Endometrial microvascular endothelial cells (primary cell): ENCODE measurements around the gene DCTN1. TPM values are rescaled to one million over a fixed set of nuclear protein-coding genes. Genes with fewer than 3 reads are reported as not detected.
"Not testable (repeated sequence)": the region's sequence is repeated elsewhere in the genome, so short reads cannot be mapped to it uniquely, and the experiment has no call there.

ENCODE experiments used
- in situ Hi-C: cut with HindIII; loops from 2 replicates; pipeline ENCODE4 v1.10.0; 2017; ENCODE audit warnings: low sequenced_read_pairs, low pct_unique_long_range_greater_than_20kb; ENCODE audit errors: inconsistent ontology term
- total RNA-seq: library from RNA; depleted of rRNA; stranded (reverse); fragments of >200 nt; gene quantifications from one replicate; pipeline ENCODE4 v1.2.3, GENCODE V29; 2015; ENCODE audit errors: inconsistent ontology term

The DCTN1 gene
- total RNA-seq, result 121 TPM

DNA sequence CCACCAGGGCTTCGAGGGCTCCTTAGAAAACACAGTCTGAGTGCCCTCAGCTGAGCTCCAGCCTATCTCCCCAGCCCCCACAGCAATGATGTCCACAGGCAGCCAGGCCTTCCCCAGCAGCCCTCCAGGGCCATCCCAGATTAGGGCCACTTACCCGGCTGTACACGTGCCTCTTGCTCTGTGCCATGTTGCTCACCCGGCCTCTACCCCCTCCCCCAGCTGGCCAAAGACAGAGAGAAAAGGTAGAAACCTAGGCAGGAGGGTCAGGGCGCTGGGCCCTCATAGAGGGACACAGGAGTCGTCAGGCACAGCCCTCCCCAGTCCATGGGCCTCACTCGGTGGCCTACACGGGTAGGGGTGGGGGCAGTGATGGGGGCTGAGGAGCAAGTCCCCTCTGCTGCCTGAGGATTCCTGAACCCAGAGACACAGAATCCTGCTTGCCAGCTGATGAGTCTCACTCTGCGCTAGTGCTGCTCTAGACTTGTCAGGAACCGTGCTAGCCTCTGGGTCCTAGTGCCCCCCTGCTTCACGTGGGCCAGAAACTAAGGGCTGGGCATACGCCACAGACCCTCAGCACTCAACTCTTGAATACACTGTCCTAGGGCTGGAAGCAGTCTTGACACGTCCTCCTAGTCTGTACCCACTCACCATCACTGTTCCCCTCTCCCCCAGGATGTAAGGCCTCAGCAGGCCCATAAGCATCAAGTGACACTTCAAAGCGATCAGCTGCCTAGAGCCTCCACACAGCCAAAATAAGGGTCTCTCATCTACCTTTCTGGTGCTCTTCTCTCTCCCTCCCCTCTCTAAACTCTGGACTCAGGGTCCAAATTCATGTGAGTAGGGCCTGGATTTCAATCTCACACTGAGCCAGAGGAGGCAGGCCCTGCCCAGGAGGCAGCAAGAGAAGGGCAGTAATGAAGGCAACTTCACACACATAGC, at the start of gene DCTN1:
DCTN1 (minus strand) TSS at position 461 of the 939 bp plus-strand sequence; CDS start at position 187, 274 bp downstream.
- in situ Hi-C loops, result no loop called here

DNA sequence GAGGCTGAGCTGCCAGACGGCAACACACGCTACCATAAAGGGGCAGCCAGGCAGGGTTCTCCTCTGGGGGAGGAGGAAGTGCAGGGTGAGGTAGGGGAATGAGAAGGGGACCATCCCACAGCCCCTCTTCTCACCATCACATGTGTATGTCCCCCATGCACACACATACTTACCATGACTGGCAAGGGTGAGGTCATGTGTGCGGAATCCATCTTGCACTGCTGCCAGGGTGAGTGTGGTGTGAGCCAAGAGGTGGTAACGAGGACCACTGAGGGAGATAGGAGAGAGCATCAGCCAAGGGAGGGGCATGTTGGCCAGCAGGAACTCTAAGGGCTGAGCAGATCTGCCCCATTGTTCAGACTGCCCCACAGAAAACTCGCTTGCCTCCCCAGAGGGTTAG, 48.6 kb upstream of the DCTN1 start:
- in situ Hi-C loops, result no loop called here

DNA sequence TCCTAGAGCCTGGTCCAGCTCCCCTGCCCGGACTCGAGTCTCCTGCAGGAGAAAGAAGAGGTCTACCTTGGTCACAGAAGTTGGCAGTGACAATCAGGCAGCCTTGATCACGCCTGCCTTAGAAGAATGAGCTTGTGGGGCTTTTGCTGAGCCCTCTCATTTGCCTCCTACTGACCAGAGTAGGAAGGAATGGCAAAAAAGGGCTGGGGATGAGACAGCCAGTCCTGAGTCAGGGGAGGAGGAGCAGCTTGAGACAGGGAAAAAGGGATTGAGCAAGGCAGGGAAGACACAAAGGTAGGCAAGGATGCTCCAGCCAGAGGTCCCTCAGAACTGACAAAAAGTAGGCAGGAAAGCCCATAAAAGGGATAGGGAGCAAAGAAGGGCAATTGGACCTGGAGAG, 47.4 kb upstream of the DCTN1 start:
- in situ Hi-C loops, result no loop called here

DNA sequence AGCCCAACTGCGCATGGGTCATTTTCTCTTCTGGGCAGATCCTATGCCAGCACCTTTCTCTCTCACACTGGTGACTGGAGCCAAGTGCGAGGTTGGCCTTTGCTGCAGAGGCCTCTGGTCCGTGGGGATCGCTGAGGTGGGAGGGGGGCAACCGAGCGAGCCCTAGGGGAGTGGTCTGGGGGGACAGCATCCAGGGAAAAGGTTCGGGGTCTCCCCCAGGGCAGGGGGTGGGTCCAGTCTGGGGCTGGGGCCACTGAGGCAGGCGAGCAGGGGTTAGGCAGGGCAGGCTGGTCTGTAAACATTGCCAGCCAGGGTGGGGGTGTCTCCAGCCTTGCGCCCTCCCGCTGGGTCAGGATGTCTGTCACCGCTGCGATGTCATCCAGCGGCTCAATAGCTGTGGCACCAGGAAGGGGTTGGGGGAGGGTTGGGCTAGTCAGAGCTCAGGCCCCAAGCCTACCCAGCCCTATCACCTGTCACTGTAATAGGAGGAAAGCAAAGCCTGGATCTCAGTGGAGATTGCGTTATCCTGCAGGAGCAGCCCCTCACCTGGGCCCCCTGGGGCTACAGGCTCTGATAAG, 46.2 kb upstream of the DCTN1 start:
- in situ Hi-C loops, result no loop called here

DNA sequence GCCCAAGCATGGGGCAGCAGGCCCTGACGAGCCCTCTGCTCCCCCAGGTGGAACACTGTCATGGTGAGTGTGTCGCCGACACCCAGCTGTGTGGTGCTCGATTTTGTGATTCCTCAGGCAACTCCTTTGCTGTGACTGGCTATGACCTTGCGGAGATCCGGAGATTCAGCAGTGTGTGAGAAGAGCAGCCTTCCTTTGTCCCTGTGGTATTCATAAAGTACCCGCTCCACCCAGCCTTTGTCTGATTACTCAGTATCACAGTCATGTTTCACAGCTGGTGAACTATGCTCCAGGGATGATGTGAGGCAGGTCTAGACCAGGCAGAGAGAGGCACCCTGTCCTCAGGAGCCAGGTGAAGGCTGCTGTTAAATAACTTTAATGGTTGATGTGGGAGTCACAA, 45.4 kb upstream of the DCTN1 start:
- in situ Hi-C loops, result no loop called here

DNA sequence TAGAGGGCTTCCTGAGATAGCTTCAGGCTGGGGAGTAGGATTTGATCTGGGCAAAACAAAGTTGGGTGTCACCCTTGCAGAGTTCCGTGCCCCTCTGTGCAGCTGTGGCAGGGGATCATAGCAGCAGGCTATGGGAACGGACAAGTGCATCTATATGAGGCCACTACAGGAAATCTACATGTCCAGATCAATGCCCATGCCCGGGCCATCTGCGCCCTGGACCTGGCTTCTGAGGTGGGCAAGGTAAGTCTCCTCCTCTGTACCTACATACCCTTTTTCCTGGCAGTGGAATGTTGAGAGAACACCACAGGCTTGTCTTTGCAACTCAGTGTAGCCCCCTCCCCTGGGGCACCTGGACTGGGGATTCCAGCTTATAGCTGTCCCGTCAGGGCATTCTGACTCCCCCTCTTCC, 44.9 kb upstream of the DCTN1 start:
- in situ Hi-C loops, result no loop called here

DNA sequence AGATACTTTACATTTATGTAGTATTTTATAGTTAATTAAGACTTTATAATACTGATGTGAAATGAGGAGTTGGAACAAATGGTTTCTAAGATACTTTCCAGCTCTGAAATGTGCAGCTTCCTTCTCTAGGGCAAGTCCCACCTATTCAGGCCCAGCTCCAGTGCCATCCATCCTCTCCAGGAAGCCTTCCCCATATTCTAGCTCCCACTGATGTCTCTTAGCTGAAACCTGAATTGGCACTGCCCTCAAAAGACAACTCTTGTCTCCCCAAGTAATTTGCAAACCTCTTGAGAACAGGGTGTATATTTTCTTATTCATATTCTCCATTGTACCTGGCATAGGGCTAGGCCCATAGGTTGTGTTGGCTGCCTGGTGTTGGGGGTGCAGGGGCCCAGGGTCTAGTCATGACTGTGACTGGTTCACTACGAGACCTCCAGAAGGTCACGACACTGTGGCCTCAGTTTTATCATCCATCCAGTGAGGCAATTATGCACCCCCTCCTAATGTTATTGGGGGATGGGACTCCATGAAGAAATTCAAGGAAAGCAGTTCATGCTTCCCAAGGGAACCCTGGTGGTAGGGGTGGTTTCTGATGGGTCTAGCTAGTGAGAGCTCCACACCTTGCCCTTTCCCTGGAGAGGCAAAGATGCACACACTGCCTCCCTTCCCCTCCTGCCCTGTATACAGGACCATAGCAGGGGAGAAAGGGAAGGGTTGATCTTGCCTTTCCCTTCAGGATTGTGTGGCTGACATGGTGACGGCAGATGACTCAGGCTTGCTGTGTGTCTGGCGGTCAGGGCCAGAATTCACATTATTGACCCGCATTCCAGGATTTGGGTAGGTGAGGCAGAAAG, 44.3 kb upstream of the DCTN1 start:
- in situ Hi-C loops, result no loop called here

DNA sequence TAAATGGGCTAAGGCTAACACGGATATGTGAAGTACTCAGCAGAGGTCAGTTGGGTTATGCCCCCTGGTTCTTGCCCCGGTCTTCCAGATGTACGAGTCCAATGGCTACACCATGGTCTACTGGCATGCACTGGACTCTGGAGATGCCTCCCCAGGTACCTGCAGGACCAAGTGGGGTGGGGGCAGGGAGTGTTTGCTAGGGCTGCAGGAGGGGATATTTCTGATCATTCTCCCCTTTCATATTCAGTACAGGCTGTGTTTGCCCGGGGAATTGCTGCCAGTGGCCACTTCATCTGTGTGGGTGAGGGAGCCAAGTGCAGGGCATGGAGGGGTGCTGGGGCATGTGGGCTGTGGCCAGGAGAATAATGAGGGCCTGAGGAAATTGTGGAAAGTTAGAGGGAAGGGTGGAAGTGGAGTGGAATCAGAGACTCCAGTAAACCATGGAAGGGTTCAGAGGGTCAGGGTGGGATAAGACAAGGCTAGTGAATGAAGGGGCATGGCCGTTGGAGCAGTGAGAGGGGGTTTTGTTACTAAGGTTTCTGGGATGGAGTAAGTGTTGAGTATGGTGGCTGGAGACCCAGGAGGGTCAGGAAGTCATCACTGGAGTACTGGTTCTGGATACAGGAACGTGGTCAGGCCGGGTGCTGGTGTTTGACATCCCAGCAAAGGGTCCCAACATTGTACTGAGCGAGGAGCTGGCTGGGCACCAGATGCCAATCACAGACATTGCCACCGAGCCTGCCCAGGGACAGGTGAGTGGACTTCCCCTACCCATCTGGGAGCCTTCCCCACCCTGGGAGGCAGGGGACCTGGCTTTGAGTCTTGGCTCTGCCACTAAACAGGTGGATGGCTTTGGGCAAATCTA, 43.4 kb upstream of the DCTN1 start:
- in situ Hi-C loops, result no loop called here

DNA sequence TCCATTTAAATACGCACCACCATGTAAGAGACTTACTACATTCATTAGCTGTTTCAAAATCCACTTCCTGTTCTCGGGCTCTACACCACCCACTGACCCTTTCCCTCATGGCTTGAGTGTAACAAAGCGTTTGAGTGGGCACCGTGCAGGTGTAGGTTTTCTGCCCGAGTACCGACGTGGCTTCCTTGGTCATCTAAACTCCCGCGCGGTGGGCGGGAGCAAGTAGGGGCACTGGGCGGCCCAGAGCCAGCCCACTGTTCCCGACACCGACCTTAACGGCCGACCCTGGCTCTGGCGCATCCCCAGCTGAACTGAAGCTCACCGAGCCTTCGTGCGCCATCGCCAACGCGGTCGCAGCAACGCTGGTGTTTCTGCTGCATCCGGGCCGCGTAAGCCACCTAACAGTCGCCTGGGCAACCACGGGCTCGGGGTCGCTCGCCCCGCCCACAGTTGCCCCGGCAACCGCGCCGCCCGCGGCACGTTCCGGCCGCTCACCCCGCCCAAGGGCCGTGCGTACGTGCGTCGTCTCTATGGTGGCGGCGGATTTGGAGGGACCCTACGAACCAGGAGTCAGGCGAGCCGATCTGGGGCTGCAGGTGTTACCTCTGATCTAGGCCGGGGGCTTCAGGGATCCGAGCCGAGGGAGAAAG, 41.2 kb upstream of the DCTN1 start, which contains the start of the genes C2orf81 and WDR54:
C2orf81 (minus strand) TSS at position 399 of the 650 bp plus-strand sequence; CDS start at position 340, 59 bp downstream.
WDR54 (plus strand) TSS at position 510 of the 650 bp plus-strand sequence. CDS start 424 bp downstream, outside the sequence.
- in situ Hi-C loops, result no loop called here

DNA sequence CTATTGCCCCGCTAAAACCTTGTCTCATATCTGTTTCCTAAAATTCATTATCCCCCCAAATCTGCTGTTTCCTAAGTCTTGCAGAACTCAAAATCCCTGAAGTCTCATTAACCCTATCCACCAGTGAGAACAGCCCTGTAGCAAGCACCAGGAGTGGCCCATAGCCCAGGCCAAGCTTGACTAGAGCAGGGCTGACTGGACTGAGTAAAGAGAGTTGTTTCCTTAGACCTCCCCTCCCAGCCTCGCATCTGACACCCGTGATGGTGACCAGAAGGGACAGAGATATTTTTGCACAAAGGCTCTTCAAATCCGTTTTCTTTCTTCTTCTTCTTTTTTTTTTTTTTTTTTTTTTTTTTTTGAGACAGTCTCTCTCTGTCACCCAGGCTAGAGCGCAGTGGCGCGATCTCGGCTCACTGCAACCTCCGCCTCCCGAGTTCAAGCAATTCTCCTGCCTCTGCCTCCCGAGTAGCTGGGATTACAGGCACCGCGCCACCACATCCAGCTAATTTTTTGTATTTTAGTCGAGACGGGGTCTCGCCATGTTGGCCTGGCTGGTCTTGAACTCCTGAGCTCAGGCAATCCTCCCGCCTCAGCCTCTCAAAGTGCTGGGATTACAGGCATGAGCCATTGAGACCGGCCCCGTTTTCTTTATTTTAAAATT, 40.5 kb upstream of the DCTN1 start:
- in situ Hi-C loops, result not testable (repeated sequence)

DNA sequence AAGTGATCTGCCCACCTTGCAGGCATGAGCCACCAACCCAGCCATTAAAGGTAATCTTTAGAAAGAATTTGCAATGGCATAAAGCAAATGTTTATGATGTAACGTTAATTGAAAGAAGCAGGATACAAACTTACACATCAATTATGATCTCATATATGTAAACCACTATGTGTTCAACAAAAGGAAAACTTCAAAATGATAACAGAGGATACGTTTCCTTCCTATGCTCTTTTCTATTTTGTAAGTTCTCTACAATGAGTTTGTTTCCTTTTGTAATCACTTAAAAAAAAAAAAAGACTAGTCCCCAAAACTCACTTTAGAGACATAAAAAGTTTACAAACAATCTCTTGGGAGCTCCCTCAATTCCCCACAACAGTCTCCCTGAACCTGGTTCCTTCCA, 39.9 kb upstream of the DCTN1 start:
- in situ Hi-C loops, result no loop called here

DNA sequence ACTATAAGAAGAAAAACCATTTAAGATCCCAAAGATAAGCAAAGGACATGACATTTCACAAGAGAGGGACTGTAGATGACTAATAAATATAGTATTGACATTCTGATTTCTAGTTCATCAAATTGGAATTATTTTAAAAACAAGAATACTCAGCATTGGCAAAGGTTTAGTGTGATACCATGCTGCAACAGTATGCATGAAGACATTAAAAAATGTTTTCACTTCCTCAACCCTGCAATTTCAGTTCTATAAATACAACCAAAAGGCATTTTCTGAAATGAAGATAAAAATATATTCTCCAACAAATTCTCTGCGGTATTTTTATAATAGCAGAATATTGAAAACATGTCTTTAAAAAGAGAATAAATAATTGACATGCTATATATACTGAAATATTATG, 39.2 kb upstream of the DCTN1 start:
- in situ Hi-C loops, result no loop called here

DNA sequence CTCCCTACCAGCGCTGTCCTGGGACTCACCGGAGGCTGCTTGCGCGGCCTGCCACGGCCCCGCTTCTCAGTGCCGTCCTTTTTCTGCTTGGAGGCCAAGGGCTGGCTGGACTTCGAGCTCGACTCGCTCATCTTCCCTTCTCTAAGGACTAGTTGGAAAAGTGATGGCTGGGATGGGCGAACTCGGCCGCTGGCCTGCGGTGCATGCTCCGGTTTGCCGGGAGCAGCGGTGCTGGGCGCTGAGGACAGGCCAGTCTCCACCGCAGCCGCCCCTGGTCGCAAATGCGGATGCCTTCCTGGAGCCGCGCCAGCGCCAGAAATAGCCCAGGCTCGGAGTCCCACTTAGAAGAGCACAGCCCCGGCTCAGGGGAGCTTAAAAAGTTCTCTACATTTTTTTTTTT, 38.2 kb upstream of the DCTN1 start:
- in situ Hi-C loops, result no loop called here

DNA sequence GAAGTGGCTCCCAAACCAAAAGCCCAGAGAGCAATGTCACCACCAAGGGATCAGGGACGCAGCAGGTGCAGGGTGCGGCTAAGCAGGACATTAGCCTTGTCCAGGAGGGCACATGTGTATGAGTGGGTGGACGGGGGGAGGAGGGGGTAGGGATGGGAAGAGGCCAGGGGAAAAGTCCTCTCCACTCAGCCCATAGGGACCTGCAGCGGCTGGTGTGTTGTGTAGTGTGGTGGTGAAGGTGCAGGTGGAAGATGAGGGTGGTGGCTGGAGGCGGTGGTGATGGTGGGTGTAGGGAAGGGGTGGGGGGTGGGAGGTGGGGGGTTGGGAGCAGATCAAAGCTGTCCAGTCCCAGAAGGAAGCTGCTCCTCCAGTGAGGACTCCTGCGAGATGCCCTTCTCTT, 37.7 kb upstream of the DCTN1 start:
- in situ Hi-C loops, result no loop called here

DNA sequence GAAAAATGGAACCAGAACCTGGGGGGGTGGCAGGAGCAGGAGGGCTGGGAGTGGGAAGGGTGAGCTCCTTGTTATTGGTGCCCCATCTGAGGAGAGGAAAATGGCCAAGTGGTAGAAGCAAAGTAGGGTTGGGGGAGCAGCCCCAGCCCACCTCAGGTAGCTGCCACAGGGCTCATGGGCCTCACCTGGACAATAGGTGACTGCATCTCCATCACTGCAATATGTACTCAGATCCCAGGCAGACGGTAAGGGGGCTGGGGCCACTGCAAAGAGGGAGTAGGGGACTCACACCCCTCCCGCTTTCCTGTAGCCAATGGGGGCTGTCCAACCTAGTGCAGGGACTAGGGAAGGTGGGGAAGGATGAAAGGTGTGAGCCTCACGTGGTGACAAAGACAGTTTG, 37.1 kb upstream of the DCTN1 start:
- in situ Hi-C loops, result no loop called here

DNA sequence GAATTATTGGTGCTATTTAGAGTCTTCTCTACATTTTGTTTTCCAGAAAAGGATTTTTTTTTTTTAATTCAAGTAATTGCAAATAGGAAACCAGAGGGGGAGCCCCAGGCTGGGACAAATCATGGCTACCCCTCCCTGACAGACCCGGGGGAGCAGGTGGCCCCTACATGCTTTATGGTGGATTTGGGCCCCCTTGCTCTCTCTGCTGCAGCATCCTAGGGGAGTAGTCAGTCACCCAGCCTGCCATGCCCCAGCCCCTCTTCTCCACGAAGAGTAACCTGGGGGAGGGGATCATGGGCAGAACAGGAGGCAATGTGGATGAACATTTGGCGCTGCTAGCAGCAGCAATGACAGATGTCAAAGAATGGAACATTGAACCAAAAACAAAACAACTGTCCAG, 36.7 kb upstream of the DCTN1 start:
- in situ Hi-C loops, result no loop called here

DNA sequence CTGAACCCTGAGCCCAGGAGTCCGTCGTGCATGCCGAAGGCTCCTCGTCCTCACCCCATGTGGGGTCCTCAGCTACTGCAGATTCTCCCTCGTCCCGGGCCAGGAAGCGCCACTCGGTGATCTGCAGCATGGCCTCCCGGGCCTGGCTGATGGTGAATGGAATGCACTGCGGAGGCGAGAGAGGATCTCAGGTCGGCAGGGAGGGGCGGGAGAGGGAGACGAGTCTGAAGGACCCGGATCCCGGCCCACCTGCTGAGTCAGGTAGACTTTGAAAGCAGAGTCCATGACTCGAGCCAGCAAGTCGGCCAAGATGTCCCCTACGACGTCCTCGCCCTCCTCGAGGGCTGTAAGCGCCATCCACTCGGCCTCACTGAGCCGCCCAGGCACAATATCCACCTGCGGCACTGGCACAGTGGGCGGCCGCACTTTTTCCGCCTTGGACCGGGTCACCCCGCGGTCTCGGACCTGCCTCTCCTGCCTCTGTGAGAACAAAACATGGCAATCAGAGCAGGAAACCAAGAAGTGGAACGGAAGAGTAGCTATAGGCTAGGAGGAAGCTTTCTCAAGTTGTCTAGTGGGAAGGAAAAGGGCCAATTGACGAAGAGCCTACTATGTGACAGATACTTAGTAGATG, 35.8 kb upstream of the DCTN1 start:
- in situ Hi-C loops, result no loop called here
